GM12864 (cell line): Measurements from ENCODE around the gene PDP2.

Source experiments
- DNase-seq: peaks from one replicate; pipeline ENCODE4 v3.0.0-alpha.2; 2011; ENCODE audit warnings: low read depth
- H3K4me3 ChIP-seq: 2 replicates; pipeline ENCODE4 v1.5.1; 2011; ENCODE audit warnings: mild to moderate bottlenecking, low read depth, low read length, control low read depth
- TF ChIP-seq, protein P1 (sequence below): IDR thresholded peaks from 2 replicates; pipeline ENCODE4 v1.5.1; 2011; ENCODE audit warnings: low read depth, mild to moderate bottlenecking, moderate library complexity, low read length, control low read depth, inconsistent platforms; ENCODE audit errors: missing control alignments

Gene PDP2

DNA sequence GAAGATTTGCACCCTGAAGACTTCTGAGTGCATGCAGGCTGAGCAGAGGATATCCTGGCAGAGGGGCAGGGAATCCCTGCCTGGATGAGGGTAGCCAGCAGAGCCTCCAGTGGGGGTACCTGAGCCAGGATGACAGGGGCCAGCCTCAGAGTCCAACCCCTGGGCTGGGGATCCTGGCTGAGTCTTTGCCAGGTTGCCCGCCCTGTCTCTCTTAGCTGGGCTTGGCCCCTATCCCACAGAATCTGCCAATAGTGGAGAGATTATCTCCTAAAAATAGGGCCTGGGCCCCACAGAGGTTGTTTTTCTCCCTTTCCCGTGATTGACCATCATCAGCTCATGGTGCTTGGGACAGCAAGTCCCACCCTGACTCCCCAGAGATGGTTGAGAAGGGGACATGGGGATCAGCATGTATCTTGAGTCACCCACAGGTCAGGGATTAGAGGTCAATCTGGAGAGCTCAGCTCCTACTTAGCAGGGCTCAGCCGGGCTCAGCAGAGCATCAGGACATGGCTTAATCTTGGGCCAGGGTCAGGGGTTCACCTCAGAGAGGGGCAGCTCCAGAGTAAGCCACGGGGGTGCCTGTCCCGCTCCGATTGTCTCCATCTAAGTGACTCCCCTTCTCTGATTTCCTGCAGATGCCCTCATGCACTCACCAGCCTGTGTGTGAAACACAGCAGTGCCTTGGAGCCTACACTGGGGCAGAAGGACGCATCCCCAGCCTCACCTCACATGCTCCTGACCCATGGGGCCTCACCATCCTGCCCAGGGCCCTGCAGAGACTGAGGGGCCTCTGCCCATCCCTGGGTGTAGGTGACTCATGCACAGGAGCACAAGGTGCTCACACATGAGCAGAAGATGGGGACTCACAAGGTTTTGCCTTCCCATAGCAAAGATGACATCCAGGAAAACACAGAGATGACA is 26.9 kb downstream of the PDP2 start:
- DNase-seq = no peak
- TF ChIP-seq, protein P1, sequence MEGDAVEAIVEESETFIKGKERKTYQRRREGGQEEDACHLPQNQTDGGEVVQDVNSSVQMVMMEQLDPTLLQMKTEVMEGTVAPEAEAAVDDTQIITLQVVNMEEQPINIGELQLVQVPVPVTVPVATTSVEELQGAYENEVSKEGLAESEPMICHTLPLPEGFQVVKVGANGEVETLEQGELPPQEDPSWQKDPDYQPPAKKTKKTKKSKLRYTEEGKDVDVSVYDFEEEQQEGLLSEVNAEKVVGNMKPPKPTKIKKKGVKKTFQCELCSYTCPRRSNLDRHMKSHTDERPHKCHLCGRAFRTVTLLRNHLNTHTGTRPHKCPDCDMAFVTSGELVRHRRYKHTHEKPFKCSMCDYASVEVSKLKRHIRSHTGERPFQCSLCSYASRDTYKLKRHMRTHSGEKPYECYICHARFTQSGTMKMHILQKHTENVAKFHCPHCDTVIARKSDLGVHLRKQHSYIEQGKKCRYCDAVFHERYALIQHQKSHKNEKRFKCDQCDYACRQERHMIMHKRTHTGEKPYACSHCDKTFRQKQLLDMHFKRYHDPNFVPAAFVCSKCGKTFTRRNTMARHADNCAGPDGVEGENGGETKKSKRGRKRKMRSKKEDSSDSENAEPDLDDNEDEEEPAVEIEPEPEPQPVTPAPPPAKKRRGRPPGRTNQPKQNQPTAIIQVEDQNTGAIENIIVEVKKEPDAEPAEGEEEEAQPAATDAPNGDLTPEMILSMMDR = no peak
- H3K4me3 ChIP-seq = no peak overlapping the region

DNA sequence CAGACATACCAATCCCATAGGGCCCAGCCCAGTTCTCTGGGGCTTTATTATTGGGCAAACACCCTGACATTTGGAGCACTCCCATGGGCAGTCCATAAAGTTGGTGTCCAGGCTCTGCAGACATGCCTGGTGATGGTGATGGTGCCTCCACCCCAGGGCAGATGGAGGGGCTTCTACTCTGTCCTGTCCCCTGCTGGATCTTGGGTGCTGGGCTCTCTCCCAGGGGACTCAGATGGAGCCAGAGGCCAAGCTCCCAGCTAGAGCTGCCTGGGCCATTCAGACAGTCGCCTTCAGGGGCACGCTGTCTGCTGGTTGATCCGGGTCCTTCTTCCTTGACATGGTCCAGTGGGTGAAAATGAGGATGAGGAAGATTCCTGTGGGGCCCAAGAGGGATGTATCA is 27.8 kb downstream of the PDP2 start:
- TF ChIP-seq, protein P1 = no peak
- no peak for DNase-seq

DNA sequence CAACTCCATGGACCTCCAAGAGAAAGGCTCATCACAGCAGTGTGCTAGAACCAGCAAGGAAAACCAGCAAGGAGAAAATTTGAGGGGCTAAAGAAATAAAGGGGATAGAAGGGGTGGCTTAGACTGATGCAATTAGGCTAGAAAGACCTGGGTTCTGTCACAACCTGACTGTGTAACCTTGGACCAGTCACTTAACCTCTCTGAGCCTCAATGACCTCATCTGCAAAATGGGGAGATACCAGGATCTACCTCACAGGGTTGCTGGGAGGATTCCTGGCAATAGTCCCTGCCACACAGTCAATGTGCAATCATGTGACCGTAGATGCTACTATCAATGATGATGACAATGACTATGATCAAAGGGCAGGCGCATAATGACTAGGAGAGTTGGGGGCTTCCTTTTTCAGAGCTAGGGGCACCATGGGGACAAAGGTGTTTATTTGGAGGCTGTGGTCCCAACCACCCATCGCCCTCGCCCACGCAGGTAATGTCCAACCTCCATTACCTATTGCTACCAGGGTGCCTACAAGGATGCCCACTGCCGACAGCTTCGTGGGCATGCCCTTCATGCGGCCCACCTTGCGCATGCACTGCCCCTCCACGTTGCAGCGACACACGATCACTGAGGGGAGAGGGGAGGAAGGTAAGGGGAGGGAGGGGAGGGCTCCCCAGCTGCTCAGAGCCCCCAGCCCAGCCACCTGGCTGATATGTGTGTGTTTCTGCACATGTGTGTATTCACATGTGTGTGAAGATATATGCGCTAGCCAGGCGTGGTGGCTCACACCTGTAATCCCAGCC is 28.6 kb downstream of the PDP2 start:
- H3K4me3 ChIP-seq = no peak overlapping the region
- TF ChIP-seq, protein P1 = no peak
- DNase-seq = no peak

More for the DNA sequence above, 27.8 kb downstream of the PDP2 start:
- H3K4me3 ChIP-seq = no peak overlapping the region

DNA sequence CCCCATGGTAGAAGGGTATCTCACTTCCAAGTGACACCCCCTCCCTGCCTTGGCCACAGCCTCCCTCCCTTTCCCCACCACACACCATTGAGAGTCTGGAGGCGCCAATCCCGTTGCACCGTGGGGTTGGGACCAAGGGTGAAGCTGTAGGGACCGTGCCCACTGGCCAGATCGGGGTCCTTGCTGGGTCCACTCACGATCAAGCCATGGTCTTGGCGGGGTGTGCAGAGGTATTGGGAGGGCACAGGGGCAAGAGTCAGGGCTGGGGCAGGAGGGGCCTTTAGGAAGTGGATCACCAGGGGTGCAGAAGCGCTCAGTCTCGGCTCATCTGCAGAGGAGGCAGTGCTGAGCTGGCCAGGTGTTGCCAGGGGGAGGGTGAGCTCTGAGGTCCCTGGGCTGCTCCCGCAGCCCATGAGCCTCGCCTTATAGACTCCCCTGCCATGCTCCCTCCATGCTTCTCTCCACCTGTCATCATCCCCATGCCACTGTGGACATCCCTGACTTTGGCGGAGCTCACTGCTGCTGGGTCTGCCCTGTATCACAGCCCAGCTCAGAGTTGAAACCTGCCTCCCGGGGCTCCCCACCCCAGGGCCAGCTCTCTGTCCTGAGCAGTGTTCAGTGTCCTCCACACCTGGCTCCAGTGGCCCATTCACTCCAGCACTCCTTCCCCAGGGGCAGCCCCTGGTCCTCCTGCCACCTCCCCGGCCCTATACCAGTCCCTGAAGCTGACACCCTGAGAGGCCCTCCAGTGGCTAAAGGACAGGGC is 30.0 kb downstream of the PDP2 start:
- no peak for DNase-seq
- TF ChIP-seq, protein P1 = no peak
- no peak overlapping the region for H3K4me3 ChIP-seq

DNA sequence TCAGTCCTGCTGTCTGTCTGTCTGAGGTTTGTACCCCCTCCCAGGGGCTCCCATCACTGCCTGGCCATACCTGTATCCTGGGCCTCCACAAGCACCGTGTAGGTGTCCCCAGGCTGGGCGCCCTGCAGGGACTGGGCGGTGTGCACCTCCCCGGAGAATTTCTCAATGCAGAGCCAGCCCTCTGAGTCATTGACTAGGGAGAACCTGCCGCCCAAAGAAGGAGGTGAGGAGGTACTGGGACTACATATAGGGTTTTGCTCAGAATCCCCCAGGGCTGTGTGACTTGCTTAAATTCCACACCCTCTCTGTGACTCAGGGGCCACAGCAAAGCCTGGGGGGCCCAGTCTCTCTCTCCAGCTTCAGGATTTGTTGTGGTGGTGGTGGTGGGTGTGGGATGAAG is 30.8 kb downstream of the PDP2 start:
- no peak overlapping the region for H3K4me3 ChIP-seq
- no peak for DNase-seq
- TF ChIP-seq, protein P1 = no peak

DNA sequence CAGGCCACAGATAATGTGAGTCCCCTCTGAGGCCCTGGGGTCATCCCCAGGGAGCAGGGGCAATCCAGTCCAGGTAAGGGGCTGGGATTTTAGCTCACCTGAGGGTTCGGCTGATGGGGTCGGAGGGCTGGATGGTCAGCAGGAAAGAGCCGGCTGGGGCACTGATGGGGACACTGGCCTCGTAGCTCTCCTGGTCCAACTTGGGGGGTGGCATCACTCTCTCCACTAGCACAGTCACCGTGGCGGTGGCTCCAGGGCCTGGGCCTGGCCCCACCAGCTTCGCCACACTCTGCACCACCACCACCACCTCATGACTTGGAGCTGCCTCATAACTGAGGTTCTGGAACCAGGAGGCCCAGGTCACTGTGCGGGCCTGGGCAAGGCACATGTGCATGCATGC is 31.5 kb downstream of the PDP2 start:
- TF ChIP-seq, protein P1 = no peak
- H3K4me3 ChIP-seq = no peak overlapping the region
- no peak for DNase-seq
